Measurements from ENCODE around the gene RUBCNL.

GRCh38 chr13:46348961-46349360 lies 38.1 kb downstream of the RUBCNL start:
- TF ChIP-seq CTCF (conservative IDR thresholded peaks at IDR 0.05 in 1 of 2, IDR thresholded peaks at IDR 0.05 in 1 of 2; ENCODE audit: extremely low read depth in 1 of 2, insufficient read depth in 1 of 2, low read depth in 1 of 2, low read length in 2 of 2) (no peak), EZH2 (IDR thresholded peaks at IDR 0.05; ENCODE audit: borderline replicate concordance, low read length) (no peak)
